IPS-NIHi7 (cell line): ENCODE data around the gene COLQ.

ENCODE experiments used
- DNase-seq: peaks from one replicate; pipeline ENCODE4 v3.0.0; 2012; ENCODE audit warnings: mixed read lengths; ENCODE audit errors: extremely low spot score

Gene COLQ

DNA sequence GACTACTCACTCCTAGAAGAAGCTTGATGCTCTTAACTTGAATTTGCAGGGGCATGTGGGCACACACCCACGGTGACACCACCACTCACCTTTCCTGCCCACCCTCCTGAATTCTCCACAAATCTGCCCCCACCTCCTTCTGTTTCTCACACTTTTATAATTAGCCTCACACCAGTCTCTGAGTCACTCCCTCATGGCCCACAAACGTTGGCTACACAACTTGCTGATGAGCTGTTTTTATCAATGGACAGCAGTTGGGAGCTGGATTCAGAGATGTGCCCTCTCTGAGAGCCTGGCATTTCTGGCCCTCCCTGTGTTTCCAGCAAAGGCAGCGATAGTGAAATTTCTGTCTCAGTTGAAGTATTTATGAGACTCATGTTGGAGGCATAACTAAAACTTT lies 1.3 kb downstream of the COLQ start:
- DNase-seq = no peak

DNA sequence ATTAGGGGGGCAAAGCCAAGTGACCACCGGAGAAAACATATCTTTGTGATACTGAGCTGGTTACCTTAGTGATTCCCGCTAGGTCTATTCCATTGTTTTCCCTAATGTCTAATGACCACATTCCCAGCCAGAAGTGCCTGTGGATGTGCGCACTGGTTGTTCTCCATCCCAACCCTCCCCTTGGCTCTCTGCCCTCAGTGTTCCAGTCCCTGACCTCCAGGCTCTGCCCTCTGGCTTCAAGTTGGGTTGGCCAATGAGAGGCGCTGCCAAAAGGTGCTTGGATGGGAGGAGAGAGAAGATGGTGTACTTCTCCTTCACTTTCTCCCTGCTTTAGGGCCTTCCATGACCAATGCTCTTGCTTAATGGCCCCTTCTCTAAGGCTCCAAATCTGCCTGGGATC lies 2.4 kb downstream of the COLQ start:
- no peak for DNase-seq

DNA sequence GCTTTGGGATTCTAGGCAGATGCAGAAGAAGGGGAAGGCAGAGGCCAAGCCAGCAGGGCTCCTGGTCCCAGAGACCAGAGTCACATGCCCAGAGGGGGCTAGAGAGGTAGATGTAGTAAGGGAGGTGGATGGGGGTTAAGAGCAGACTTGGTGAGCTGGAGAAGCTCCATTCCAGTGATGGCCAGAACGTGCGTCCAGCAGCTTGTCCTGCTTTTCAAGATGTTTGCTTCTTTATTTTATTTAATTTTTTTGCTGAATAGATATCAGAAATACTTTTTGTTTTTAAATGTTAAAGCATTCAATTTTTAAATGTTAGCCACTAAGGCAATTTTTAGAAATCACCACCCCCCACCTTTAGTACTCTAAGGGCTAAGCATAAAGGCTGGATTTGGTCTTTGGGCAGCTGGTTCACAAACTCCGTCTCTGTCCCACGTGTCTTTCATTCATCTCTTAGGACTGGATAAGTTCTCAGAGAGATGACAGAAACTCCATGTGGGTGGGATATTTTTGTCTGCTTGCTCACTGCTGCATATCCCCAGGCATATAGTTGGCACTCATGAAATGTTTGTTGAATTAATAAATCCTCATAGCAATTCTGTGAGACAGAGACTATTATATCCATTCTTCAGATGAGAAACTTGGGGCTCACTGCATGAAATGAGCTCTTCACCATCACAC lies 6.7 kb downstream of the COLQ start:
- no peak for DNase-seq

DNA sequence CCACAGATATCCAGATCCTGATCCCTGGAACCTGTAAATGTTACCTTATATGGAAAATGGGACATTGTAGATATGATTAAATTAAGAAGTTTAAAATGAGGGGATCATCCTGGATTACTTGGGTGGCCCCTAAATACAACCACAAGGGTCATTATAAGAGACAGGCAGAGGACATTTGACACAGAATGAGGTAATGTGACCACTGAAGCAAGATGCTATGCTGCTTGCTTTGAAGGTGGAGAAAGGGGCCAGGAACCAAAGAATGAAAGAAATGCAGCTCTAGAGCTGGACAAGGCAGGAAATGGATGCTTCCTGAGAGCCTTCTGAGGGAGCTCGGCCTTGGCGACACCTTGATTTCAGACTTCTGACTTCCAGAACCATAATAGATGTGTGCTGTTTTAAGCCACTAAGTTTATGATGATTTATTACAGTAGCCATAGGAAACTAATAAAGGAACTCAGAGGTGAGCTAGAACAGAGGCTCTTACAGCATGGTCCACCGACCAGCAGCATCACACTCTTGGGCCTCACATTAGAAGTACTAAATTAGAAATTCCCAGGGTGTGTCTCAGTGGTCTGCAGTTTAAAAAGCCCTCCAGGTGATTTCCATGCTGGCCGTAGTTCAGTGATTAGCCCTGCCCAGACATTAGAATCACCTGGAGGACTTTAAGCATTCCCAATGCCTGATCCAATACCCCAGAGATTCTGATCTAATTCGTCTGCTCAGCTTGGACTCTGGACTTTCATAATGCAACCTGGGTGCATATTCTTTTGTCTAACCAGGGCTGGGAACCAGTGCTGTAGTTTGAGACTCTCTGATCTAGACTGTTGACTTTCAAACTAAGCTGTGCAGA lies 7.5 kb downstream of the COLQ start:
- DNase-seq = no peak

DNA sequence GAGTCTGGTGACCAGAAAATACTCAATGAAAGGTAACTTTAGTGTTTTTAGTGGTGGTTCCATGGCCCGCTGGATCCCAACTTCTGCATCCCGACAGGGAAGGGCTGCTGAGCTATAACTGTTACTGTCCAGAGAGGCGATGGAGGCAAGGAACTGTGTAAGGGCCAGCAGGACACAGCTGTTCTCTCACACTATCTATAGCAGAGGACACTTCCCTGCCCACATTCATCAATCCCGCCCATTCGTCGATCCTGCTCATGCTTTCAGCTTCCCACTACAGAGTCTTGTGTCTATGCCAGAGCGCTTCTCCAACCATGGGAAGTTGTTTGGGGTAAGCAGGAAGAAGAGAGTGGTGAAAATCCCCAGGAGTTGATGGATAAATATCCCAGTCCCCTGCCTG lies 8.4 kb downstream of the COLQ start:
- DNase-seq = no peak

DNA sequence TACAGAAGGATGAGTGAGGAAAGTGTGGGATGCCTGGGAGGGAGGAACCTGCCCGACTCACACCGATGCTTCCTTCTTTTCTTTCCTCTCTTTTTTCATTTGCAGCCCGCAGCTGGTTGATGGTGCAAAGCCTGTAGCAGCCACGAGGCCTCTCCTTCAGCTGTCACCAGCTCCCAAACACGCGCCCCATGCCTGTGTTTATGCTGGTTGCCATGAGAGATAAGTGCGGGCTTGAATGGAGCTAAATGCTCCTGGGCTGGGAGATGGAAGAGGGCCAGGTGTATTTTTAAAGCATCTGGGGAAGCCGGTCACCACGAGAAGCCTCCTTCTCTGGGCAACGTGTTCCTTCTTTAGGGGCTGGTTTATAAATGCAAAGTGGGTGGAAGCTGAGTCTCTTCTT lies 9.3 kb downstream of the COLQ start:
- DNase-seq = no peak

DNA sequence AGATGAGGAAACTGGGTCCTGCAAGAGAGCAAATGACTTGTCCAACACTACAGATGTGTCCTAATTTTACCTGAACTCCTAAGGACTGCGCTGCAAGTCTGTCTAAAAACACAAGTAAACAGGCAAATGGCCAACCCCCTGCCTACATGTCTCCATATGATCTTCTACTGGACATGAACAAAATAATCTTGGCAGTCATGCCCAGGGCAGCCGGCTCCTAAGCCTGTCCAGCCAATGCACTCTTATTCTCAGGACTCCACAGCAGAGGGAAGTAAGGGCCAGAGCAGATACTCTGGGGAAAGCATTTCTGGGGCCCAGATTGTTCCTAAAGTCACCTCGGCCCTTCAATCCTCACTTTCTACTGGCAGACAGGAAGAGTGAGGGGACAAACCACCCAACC lies 10.3 kb downstream of the COLQ start:
- DNase-seq = no peak

DNA sequence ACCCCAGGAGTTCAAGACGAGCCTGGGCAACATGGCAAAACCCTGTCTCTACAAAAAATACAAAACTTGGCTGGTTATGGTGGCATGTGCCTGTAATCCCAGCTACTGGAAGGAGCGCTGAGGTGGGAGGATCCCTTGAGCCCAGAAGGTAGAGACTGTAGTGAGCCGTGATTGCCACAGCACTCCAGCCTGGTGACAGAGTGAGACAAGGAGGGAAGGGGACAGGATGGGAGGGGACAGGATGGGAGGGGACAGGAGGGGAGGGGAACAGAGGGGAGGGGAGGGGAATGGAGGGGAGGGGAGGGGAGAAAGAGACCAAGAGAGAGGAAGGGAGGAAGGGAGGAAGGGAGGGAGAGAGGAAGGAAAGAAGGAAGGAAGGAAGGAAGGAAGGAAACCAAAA lies 11.0 kb downstream of the COLQ start:
- no peak for DNase-seq

DNA sequence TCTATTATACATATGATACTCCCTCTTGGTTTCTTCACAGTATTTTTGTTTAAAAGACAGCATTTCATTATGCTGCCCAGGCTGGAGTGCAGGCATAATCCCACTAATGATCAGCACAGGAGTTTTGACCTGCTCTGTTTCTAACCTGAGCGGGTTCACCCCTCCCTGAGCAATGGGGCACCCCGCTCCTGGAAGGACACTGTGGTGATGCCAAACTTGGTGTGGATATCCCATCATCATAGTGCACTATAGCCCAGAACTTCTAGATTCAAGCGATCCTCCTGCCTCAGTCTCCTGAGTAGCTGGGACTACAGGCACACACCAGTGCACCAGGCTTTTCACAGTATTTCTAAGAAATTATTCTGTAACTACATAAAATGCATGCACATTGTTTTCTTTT lies 14.9 kb downstream of the COLQ start:
- no peak for DNase-seq

DNA sequence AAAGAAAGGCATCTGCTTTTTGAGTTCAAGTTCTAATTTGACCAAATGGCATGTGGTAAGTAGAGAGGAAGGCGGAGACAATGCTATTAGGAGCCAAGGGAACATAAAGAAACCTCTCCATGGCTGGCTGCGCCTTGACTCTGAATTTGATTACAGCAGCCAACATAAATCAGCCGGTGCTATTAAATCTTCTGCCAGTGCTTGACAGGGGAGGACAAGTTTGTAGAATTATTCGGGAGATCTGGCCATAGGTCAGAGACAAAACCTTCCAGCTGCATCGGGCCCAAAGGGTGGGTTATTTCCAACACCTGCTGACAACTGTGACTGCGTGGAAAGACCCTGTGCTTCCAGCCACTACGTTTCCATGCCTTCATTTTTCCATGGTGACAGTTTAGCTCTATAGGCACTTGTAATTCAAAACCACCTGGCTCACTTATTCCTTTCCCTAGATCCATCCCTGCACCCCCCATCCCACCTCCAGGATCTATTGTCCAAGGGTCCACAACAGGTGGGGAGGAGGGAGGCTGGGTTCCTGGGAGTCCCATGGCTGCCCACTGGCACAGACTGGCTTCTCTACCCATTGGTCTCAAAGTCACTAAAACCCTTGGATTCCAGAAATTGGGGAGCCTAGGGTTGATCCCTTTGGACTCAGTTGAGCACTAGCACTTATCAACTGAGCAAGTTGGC lies 15.9 kb downstream of the COLQ start:
- DNase-seq = no peak

DNA sequence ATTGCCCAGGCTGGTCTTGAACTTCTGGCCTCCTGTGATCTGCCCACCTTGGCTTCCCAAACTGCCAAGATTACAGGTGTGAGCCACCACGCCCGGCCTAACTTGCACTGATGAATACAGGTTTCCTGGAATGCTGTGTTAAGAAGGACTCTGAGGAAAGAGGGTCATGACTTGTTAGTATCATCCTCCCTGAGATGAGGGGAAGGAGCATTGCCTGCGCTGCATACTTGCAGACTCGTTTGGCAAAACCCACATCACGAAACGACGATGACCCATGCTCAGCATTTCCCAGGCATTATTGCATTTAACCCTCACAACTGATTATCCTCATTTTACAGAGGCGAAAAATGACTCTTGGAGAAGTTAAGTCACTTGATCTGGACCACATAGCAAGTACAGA lies 18.9 kb downstream of the COLQ start:
- no peak for DNase-seq

DNA sequence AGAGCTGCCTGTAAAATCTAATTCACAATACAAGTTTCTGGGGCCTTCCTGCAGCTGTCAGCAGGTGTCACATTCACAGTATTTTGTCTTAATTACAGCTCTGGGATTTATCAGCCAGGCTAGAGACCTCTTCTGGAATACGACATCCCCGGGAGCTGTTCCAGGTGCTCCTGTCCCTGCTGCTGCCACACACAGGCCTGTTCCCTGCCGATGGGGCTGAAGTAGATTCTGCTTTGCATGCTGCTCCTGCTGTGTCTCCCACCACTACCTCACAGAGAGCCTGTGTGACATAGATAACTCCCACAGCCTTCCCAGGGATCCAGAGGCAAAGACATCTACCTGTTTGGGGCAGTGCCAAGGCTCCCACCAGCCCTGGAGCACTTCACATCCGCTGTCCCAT lies 20.4 kb downstream of the COLQ start:
- DNase-seq = peak; percentile 45

DNA sequence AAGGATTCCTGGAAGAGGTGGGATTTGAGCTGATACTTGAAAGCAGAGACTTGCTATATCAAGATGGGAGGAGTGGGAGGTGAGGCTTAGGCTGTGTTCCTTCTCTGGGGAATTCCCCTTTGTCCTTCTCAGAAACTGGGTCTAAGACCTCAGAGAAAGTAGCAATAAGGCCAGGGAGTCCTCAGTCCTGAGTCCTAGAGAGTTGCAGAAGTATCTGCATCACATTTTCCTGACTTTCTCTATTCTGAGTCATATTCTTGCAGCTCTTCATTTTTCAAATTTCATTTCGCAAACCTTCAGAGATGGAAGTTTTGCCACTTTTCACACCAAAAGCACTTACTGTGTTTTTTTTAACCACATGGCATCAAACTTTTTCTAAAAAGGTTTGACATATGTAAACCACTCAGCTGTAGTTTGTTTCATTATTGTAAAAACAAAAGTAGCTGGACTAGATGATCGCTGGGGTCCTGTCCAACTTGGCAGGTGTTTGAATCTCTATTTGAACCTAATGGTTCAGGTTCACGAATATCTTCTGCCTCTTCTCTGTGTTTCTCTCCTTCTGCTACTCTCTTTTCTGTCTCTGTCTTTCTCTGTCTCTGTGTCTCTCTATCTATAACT lies 21.3 kb downstream of the COLQ start:
- DNase-seq = no peak

DNA sequence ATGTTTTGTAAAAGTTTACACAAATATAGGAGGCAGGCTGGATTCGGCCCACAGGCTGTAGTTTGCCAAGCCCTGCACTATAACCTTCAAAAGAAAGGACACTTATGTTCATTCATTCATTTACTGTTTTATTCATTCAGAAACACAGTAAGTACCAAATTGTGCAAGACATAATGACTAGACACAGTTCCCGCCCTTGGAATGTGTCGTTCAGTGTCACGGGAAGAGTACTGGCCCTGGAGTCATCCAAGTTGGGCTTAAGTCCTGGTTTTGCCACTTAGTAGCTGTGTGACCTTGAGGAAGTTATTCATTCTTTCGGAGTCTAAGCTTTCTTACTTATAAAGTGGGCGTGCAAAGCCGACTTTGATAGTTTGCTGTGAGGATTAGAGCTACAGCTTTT lies 22.0 kb downstream of the COLQ start:
- no peak for DNase-seq

DNA sequence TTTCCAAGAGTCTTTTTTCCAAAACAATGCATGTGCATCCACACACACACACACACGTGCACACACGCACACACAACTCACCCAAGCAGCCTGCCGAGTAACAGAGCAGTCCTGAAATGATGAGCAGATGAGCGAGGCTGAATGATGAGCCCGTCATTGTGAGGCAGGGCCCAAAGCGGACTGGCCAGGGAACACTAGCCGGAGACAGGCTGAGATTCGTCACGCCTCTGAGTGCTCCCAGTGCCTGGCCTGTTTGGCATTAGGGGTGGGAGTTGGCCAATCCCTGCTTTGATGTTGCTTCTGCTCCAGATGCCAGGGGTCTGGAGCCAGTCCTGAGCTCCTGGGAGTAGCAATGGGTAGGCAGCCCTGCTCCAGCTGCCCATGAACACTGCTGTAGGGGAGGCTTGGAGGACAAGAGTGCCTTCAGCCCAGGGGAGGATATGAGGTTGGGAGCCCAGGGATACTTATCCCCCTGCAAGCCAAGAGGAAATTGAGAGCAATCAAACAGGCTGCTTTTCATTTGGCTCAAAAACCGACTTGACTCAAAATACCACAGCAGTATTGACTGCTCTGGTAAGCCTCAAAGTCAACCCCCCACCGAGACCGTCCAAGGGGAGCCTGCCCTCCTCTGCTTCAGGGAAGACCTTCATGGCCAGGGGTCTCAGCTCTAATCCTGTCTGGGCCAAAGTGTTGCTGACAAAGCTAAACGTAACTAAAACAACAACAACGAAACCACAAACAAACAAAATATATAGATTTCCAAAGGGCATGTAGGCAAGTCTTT lies 22.9 kb downstream of the COLQ start:
- DNase-seq = peak; percentile 31

DNA sequence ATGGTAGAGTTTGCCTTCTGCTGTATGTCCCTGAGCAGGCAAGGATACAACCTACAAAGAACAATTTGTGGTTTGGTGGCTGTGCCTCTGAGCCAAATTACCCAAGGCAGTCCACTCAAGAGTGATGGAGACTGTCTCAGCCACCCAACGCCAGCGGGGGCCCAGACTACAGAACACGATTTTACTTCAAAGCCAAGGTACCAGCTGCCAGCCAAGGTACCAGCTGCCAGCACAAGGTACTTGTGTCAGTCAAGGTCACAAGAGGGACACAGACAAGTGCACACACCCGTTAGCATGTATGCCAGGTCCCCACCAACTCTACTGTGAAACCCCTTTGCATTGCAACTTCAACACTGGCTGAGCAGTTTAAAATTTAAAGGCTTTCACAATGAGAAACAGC lies 23.5 kb downstream of the COLQ start:
- no peak for DNase-seq

DNA sequence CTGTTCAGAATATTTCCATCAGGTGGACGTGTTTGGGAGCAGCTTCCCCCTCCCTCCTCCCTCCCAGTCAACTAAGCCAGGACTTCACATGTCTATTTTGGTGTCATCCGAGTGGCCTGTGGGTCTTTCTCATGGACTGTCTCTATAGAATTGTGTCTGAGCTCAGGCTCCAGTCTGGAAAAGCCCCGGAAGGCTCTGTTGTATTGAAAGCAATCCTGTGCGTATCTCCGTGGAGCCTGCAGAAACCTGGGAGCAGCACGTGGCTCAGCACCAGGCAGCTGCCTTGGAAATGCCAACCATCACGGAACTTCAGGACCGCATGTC lies 25.2 kb downstream of the COLQ start:
- no peak for DNase-seq

DNA sequence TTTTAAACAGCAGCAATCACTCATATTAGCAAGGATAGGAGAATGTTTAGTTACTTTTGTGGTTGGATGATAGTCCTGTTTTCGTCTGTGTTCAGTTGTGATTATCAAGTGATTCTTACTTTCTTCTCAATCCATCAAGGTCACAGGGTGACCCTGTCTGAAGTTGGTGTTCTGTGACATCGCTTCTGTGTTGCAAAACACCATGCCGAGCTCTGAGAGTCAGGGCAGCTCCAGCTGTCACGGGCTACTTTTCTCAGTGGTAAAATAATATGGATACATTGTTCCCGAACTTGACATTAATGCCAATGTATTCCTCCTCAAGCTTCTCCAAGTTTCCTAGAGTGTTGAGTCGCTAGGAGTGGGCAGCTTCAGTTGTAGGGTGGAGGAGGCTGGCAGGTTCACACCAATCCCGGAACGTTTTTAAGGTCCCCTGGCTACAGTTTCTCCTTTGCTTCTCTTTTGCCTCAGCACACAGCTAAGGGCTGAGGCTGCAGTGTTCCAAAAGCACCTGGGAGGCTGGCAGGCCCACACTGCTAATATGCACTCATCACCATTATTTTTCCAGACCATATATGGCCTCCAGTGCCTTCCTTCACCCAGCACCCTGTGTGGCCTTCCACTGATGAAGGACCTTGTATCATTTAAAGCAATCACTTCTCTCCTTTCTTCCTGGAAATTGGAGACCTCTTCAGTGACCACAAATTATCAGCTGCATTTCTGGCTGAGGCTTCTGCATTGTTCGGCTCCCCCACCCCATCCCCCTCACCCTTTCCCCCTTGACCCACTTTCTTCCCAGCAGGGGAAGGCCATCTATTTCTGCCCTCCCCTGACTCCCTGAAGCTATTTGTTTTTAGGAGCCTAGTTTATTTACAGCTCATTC lies 25.8 kb downstream of the COLQ start:
- DNase-seq = no peak

DNA sequence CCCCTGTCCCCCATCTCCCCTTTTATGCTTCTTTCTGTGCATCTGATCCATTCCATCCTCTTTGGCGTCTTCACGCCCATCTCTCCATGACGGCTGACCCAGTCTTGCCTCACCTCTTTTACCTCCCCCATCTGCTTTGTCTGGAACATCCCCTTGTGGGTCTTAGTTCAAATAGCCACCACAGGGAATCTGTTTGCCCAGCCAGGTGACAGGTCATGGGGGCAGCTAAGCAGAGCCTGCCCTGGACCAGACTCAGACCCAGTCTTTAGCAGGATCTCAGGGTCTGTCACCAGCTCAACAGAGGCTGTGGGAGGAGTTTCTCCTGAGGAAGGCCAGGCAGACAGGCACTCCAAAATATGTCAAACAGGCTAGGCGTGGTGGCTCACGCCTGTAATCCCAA lies 28.1 kb downstream of the COLQ start:
- DNase-seq = no peak

DNA sequence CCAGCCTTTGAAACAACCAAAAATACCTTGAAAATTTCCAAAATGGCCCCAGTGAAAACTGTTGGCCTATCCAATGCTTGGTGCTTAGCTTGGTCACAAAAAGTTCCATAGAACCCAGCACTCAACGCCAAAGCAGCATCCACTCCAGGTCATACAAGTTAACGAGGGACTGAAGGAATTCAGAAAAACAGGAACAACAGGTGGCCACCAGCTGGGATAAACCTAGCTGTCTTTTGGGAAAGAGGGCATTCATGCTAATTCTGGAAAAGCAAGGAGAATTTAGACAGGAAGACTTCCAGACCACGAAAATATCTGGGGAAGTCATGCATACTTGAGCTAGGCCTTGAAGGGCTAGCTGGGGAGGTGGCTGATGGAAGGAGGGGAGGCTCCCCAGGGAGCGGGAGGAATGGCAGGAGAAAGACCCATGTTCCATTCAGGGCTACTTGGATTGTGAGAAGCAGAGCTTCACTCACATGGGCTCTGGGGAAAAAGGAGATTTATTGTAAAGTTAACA lies 28.6 kb downstream of the COLQ start:
- DNase-seq = no peak

DNA sequence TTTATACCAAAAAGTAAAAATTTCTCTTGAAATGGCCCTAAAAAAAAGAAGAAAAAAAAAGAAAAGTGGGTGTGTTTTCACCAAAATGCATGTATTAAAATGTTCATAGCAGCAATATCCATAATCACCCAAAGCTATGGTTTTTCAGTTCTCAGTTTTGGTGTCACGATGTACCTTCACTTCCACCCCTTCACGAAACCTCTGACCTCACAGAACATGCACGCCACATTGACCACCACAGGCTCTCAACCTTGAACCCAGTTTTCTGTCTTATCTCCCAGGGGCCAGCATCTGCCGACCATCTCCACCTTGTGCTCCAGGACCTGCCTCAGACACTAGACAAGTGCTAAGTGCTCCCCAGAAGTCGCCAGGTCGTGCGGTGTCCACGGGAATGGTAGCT lies 30.4 kb downstream of the COLQ start:
- DNase-seq = no peak
